OCI-LY3 (cell line): ENCODE measurements around the gene FAM83E.
A peak's percentile ranks its signal among the peaks of the same experiment; 100 is the strongest.
"Not testable (repeated sequence)": the region's sequence is repeated elsewhere in the genome, so short reads cannot be mapped to it uniquely, and the experiment has no call there.

ENCODE experiments used
- H2AFZ ChIP-seq: fragments of 200-600, 300-600 bp; shearing (Covaris generic); 2 replicates; pipeline ENCODE4 v1.6.0; 2014; ENCODE audit warnings: antibody characterized with exemption, low read depth, low read length
- H3K27ac ChIP-seq: fragments of 200-600, 300-600 bp; sonication (generic); 2 replicates; pipeline ENCODE4 v1.5.1; 2014; ENCODE audit warnings: mild to moderate bottlenecking, low read length, moderate library complexity, mixed read lengths
- H3K27me3 ChIP-seq: fragments of 200-600, 300-600 bp; sonication (generic); 2 replicates; pipeline ENCODE4 v1.6.1; 2014; ENCODE audit warnings: low read depth, low read length, mixed read lengths
- H3K36me3 ChIP-seq: fragments of 200-600, 300-600 bp; sonication (generic); replicated peaks from 2 replicates; pipeline ENCODE3; 2014; ENCODE audit warnings: low read depth, low read length, mixed read lengths
- H3K4me1 ChIP-seq: fragments of 300-600, 200-600 bp; sonication (generic); 2 replicates; pipeline ENCODE4 v1.6.1; 2014; ENCODE audit warnings: low read length, mixed read lengths
- H3K4me2 ChIP-seq: fragments of 200-600, 300-600 bp; sonication (generic); 2 replicates; pipeline ENCODE4 v1.6.1; 2014; ENCODE audit warnings: low read length, mixed read lengths
- H3K4me3 ChIP-seq: fragments of 300-600, 200-600 bp; sonication (generic); 2 replicates; pipeline ENCODE4 v1.5.1; 2014; ENCODE audit warnings: antibody characterized with exemption, mild to moderate bottlenecking, low read length, moderate library complexity
- H3K79me2 ChIP-seq: fragments of 300-600, 200-600 bp; shearing (Covaris generic); 2 replicates; pipeline ENCODE4 v1.6.1; 2014; ENCODE audit warnings: mild to moderate bottlenecking, low read length, mixed read lengths
- H3K9ac ChIP-seq: fragments of 300-600, 200-600 bp; shearing (Covaris generic); 2 replicates; pipeline ENCODE4 v1.6.0; 2014; ENCODE audit warnings: mild to moderate bottlenecking, low read length, moderate library complexity
- H3K9me3 ChIP-seq: fragments of 200-600, 300-600 bp; shearing (Covaris generic); 2 replicates; pipeline ENCODE4 v1.6.1; 2014; ENCODE audit warnings: low read length, mixed read lengths; ENCODE audit not compliant: insufficient read depth
- H4K20me1 ChIP-seq: fragments of 200-600, 300-600 bp; sonication (generic); 2 replicates; pipeline ENCODE4 v1.6.1; 2016; ENCODE audit warnings: low read length, mixed read lengths; ENCODE audit not compliant: insufficient read depth
- CTCF ChIP-seq: fragments of 200-600, 300-600 bp; sonication (generic); IDR thresholded peaks from 2 replicates; pipeline ENCODE4 v1.5.1; 2014; ENCODE audit warnings: antibody characterized with exemption, low read length, low read depth
- EZH2phosphoT487 ChIP-seq: fragments of 200-600 bp; shearing (Covaris generic); IDR thresholded peaks from 2 replicates; pipeline ENCODE4 v1.6.1; 2018; ENCODE audit warnings: antibody characterized with exemption, mixed run types, low read depth

The FAM83E gene

GRCh38 chr19:48633148-48634035 lies 18.5 kb upstream of the FAM83E start:
- H3K9ac ChIP-seq, result peak overlapping the region; percentile 83
- peak overlapping the region; percentile 77 for H3K4me3 ChIP-seq
- H3K4me1 ChIP-seq, result peaks cover 38% of the 10 kb centered on the region
- H3K27me3 ChIP-seq, result no peaks in the 10 kb centered on the region
- H4K20me1 ChIP-seq, result no peaks in the 10 kb centered on the region
- no peaks in the 10 kb centered on the region for H3K9me3 ChIP-seq
- no peak overlapping the region for H2AFZ ChIP-seq
- H3K4me2 ChIP-seq, result peak overlapping the region; percentile 95
- peaks cover 16% of the 10 kb centered on the region for H3K79me2 ChIP-seq
- peaks cover 18% of the 10 kb centered on the region for H3K36me3 ChIP-seq
- H3K27ac ChIP-seq, result peak overlapping the region; percentile 76
- TF ChIP-seq CTCF (no peak), EZH2phosphoT487 (no peak)

- Histone ChIP-seq H2AFZ (no peak overlapping the region), H3K27ac (peak overlapping the region; percentile 76), H3K9ac (no peak overlapping the region), H3K4me3 (peak overlapping the region; percentile 77; the same call in 1 of the 2 replicates), H3K4me1 (peaks cover 33% of the 10 kb centered on the region), H3K4me2 (peak overlapping the region; percentile 95), H4K20me1 (no peaks in the 10 kb centered on the region), H3K9me3 (no peaks in the 10 kb centered on the region), H3K27me3 (no peaks in the 10 kb centered on the region), H3K79me2 (peaks cover 16% of the 10 kb centered on the region), H3K36me3 (peaks cover 18% of the 10 kb centered on the region)
- TF ChIP-seq CTCF (no peak), EZH2phosphoT487 (no peak)
These were observed 17.8 kb upstream of the FAM83E start for GRCh38 chr19:48632692-48633147.

- not testable (repeated sequence) for H3K9ac ChIP-seq, H3K9me3 ChIP-seq, H4K20me1 ChIP-seq, H3K4me2 ChIP-seq, H3K4me3 ChIP-seq, H2AFZ ChIP-seq, H3K27me3 ChIP-seq
- H3K4me1 ChIP-seq, result peaks cover 32% of the 10 kb centered on the region
- peaks cover 18% of the 10 kb centered on the region for H3K36me3 ChIP-seq
- H3K27ac ChIP-seq, result 0 out of 2 replicates have a peak overlapping the region, but pooled peaks have one; percentile 76
- H3K79me2 ChIP-seq, result peaks cover 16% of the 10 kb centered on the region
These were observed 17.4 kb upstream of the FAM83E start for GRCh38 chr19:48632286-48632685.

GRCh38 chr19:48631225-48631624 lies 16.3 kb upstream of the FAM83E start:
- no peak overlapping the region for H2AFZ ChIP-seq
- peaks cover 19% of the 10 kb centered on the region for H3K36me3 ChIP-seq
- no peaks in the 10 kb centered on the region for H3K9me3 ChIP-seq
- H3K4me2 ChIP-seq, result no peak overlapping the region
- no peak overlapping the region for H3K9ac ChIP-seq
- no peaks in the 10 kb centered on the region for H3K27me3 ChIP-seq
- H3K4me3 ChIP-seq, result no peak overlapping the region
- TF ChIP-seq EZH2phosphoT487, result no peak
- TF ChIP-seq CTCF, result no peak
- H3K27ac ChIP-seq, result no peak overlapping the region
- H3K79me2 ChIP-seq, result peaks cover 13% of the 10 kb centered on the region
- no peaks in the 10 kb centered on the region for H4K20me1 ChIP-seq
- peaks cover 26% of the 10 kb centered on the region for H3K4me1 ChIP-seq
